ENCODE data around the gene GRB14. TPM values are rescaled to one million over a fixed set of nuclear protein-coding genes. Genes with fewer than 3 reads are reported as not detected.
"Not testable (repeated sequence)": the region's sequence is repeated elsewhere in the genome, so short reads cannot be mapped to it uniquely, and the experiment has no call there.

GRB14 gene
- total and polyA plus RNA-seq, 10 of the 15 experiments (the other 5 are each of a cell fraction or from before 2014, with no cell fraction given) = not detected

GRCh38 chr2:164473021-164473420, 148.3 kb downstream of the GRB14 start (continued):
- TF ChIP-seq ELK1 (IDR thresholded peaks at IDR 0.05; ENCODE audit: low read depth, low read length) (no peak), CREM (IDR thresholded peaks at IDR 0.05; ENCODE audit: low read depth) (no peak), CHD4 (IDR thresholded peaks at IDR 0.05) (no peak), HSF1 (IDR thresholded peaks at IDR 0.05; ENCODE audit: low read depth, low read length) (no peak), ZNF622 (IDR thresholded peaks at IDR 0.05) (no peak), BCLAF1 (IDR thresholded peaks at IDR 0.05) (no peak), E2F4 (IDR thresholded peaks at IDR 0.05; ENCODE audit: low read depth, low read length) (no peak)

GRCh38 chr2:164465047-164465446, 156.2 kb downstream of the GRB14 start:
- H4K20me1 ChIP-seq (ENCODE audit: control insufficient read depth, insufficient read depth); in situ Hi-C loops (cut with MboI); H3K9ac ChIP-seq (ENCODE audit: control insufficient read depth, insufficient read depth, low read length); DNase-seq (ENCODE audit: low read depth, low spot score); intact Hi-C loops (cut with micrococcal nuclease; ENCODE audit: unreplicated experiment); H3K27me3 ChIP-seq (replicated peaks in 1 of 2; ENCODE audit: control insufficient read depth in 2 of 2, insufficient read depth in 2 of 2, low read length in 1 of 2); POLR2A ChIA-PET; FAIRE-seq; H3K9me3 ChIP-seq (replicated peaks; ENCODE audit: control insufficient read depth, insufficient read depth, low read length); H3K79me2 ChIP-seq (ENCODE audit: control insufficient read depth, insufficient read depth, low read length); H3K4me3 ChIP-seq; RAD21 ChIA-PET (ENCODE audit: unreplicated experiment); H3K4me2 ChIP-seq (ENCODE audit: control insufficient read depth, insufficient read depth); H2AFZ ChIP-seq (ENCODE audit: control insufficient read depth, low read depth, low read length); H3K36me3 ChIP-seq (ENCODE audit: control insufficient read depth in 2 of 2, insufficient read depth in 2 of 2, low read length in 1 of 2); H3K4me1 ChIP-seq (ENCODE audit: control insufficient read depth, insufficient read depth, low read length); BruUV-seq (replicated peaks); H3K27ac ChIP-seq (ENCODE audit: control insufficient read depth, insufficient read depth); ATAC-seq: not testable (repeated sequence)
- SMC1A ChIA-PET (ENCODE audit: uncharacterized antibody, unreplicated experiment) = interaction anchor here (1.3 kb wide), 1 partner anchor 36 kb away, joined by 3 read pairs; no protein-coding TSS in a partner anchor
- CTCF ChIA-PET = interaction anchor here (1.2 kb wide), 1 partner anchor 14 kb away, joined by 3 read pairs; no protein-coding TSS in a partner anchor
- WGBS (ENCODE audit: insufficient coverage, insufficient replicate concordance, low lambda C conversion rate, missing lambda C conversion rate) = 4% methylated on average over 2 of the region's 2 CpGs

Data from GM12878 (cell line).